GM03348 (cell line): ENCODE results near the gene MID1.
A peak's percentile ranks its signal among the peaks of the same experiment; 100 is the strongest.
"Not testable (repeated sequence)": the region's sequence is repeated elsewhere in the genome, so short reads cannot be mapped to it uniquely, and the experiment has no call there.

Experiments used
- DNase-seq: peaks from one replicate; pipeline ENCODE4 v3.0.0; 2012; ENCODE audit warnings: low spot score

MID1 gene

GRCh38 chrX:10617186-10617998 is 3.0 kb downstream of the MID1 start:
- DNase-seq = no peak

- DNase-seq = peak; percentile 41
Observed at GRCh38 chrX:10615931-10616774, 4.2 kb downstream of the MID1 start.

DNA sequence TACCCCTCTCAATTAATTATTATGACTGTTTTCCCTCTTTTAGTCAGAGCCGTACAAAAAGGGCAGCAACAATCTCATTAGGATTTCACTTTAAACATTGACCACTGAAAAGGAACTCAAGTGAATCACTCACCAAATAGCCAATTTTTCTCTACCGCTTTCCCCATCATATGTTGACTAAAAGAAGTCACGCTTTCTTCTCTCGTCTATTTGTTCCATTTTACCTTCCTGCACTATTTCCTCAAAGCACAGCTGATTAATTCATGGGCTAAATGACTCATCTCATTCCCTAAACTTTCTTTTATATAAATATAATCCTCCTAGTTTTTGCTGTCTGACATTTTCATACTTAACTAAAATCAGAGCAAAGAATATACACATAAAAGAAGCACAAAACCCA is 8.2 kb downstream of the MID1 start:
- peak; percentile 15 for DNase-seq

- DNase-seq = no peak
Observed at GRCh38 chrX:10611441-10612090, 8.8 kb downstream of the MID1 start.

DNA sequence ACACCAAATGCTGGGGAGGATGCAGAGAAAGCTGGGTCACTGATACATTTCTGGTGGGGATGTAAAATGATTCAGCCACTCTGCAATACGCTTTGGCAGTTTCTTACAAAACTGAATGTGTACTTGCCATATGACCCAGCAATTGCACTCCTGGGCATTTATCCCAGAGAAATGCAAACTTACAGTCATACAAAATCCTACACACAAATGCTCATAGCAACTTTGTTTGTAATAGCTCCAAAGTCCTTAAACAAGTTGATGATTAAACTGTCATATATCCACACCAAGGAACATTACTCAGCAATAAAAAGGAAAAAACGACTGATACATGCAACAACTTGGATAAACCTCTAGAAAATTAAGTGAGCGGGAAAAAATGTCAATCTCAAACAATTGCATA is 12.3 kb downstream of the MID1 start:
- no peak for DNase-seq

GRCh38 chrX:10607233-10607632 is 13.2 kb downstream of the MID1 start:
- no peak for DNase-seq

DNA sequence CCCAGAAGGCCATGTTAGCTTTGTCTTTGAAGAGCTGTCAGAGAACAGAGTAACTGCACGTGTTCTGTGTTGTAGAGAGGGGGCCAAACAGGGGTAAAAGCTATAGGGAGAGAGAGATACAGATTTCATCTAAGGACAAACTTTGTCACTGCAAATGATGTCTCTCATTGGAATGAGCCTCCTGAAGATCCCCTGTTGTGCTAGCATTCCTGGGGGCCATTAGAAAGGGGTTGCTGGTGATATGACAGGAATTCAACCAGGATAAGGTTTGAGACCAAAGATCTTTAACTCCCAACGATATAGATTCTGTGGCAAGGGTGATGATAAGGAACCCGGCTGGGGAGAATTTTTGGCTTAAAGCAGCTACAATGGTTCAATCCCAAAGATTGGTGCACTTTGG is 16.8 kb downstream of the MID1 start:
- no peak for DNase-seq

GRCh38 chrX:10602646-10603045 is 17.7 kb downstream of the MID1 start:
- no peak for DNase-seq

- DNase-seq = no peak
Observed at GRCh38 chrX:10600479-10600878, 19.9 kb downstream of the MID1 start.

GRCh38 chrX:10598540-10598939 is 21.8 kb downstream of the MID1 start:
- DNase-seq = no peak

GRCh38 chrX:10597871-10598270 is 22.5 kb downstream of the MID1 start:
- DNase-seq = peak; percentile 31

GRCh38 chrX:10591363-10592335 is 28.7 kb downstream of the MID1 start:
- no peak for DNase-seq

DNA sequence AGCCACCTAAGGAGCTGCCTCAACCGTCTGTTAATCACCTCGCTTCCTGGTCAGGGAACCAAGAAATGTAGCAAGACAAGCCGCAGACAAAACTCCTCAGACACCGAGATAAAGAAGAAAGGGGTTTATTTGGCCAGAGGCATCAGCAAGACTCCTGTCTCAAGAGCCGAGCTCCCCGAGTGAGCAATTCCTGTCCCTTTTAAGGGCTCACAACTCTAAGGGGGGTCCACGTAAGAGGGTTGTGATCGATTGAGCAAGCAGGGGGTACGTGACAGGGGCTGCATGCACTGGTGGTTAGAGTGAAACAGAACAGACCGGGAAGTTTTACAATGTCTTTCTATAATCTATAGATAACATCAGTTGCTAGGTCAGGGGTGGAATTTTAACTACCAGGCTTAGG is 30.6 kb downstream of the MID1 start:
- DNase-seq = not testable (repeated sequence)

DNA sequence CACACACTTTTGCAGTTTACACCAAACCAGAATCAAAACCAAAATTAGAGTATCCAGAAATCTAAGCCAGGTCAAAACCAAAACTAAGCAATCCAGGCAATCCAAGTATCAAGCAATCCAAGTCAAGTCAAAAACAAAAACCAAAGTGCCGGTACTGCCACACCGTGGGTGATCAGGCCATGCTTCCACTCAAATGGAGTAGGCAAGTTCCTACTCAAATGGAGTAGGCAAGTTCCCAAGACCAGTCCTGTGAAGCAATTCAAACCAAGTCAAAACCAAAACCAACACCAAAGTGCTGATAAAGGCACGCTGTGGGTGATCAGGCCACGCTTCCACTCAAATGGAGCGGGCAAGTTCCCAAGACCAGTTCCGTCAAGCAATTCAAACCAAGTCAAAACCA is 31.3 kb downstream of the MID1 start:
- DNase-seq = no peak

DNA sequence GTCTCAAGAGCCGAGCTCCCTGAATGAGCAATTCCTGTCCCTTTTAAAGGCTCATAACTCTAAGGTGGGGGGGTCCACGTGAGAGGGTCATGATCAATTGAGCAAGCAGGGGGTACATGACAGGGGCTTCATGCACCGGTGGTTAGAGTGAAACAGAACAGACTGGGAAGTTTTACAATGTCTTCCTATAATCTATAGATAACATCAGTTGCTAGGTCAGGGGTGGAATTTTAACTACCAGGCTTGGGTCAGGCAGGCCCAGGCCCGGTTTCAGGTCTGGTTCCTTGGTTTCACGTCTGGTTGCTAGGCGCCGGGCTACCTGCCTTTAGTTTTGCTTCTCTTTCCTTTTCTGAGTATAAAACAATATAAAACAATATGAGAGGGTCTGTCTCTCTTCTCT is 35.5 kb downstream of the MID1 start:
- not testable (repeated sequence) for DNase-seq

GRCh38 chrX:10582945-10583344 is 37.4 kb downstream of the MID1 start:
- DNase-seq = peak; percentile 11

DNA sequence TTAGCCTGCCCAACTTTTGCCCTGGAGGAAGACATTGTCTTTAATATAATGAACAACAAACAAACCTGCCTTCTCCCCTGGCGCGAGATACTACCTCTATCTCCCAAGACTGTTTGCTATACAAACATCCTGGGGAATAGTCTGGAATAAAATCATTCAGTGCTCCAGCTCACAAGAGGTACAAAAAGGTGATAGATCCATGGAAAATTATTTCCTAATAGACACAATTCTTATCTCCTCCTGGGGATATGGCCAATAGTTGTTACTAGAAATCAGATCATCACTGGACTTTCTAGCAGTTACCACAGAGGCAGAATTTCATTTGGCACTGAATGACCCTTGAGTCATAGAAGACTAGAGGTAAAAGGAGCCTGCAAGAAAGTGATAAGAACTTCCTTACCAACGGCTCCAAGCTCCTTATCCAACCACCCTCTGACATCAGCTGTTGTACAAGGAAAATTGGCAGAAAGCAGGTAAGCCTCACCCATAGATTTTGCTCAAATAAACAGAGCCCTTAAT is 38.1 kb downstream of the MID1 start:
- DNase-seq = no peak

DNA sequence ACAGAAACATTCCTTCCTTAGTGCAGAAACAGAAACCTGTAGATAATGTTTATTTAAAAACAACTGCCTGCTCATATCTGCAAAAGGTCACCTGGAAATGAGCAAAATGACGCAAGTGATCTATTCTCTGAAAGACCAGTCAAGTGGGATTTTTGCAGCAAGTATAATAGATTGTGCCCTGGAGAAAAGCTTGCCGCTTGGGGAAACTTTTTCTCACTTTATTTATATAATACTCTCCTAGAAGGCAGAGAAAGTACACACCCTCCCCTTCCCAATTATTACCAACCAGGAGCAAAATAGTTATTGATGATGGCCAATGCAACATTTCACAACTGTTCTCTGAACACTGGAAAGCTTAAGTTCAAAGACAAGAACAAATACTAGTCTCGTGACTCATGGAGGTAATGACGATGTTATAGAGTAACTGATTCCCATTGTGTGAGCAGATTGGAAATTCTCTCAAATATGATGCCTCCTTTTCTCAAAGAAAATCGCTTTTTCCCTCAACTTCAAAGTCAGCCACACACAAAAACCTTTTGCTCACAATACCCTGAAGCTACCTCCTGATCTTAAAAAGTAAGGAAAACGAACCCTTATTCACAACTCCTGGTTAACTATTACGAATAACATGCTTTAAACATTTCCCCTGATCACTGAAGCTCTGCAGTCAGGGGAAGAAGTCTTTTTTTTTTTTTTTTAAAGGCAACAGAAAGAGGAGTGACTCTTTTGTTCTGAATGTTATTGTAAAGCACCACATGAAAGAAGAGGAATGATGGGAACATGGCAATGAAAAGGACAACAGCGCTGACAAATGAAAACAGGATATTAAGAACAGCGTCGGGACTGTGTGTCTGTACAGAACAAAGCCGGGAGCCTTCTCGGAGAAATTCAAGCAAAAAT is 41.0 kb downstream of the MID1 start:
- peak; percentile 26 for DNase-seq

- no peak for DNase-seq
Observed at GRCh38 chrX:10578527-10578926, 41.9 kb downstream of the MID1 start.

DNA sequence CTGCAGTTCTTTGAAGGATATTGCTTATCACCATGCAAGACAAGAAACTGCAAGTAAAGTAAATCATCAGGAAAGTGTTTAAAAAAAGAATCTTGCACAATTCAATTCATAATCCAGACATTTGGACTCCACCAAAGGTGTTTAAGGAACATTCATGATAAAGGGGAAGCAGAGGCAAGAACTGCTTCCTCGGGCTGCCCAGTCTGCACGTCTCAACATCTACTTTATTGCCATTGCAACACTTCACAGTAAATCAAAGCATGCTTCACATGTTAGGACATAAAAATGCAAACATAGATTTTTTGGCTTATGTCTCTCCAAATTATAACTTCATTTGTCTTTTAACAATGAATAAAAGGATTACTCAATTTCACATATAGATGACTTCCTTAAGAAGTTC is 42.5 kb downstream of the MID1 start:
- DNase-seq = no peak
